NCI-H446 treated with DMSO at 0.1 percent for 48 hours (cell line): ENCODE data around the gene PCBP2.
"Not testable (repeated sequence)": the region's sequence is repeated elsewhere in the genome, so short reads cannot be mapped to it uniquely, and the experiment has no call there.

Experiments used
- DNase-seq: peaks from one replicate; lab custom pipeline; 2025; lab: John Stamatoyannopoulos, UW

PCBP2 gene

GRCh38 chr12:53441040-53441833 lies 10.7 kb upstream of the PCBP2 start, which contains the start of gene PRR13:
PRR13 (plus strand) TSS chr12:53441734; CDS start chr12:53442715, 981 bp downstream.
- peak; percentile 98 for DNase-seq

GRCh38 chr12:53443955-53444354 lies 7.9 kb upstream of the PCBP2 start:
- no peak for DNase-seq

DNA sequence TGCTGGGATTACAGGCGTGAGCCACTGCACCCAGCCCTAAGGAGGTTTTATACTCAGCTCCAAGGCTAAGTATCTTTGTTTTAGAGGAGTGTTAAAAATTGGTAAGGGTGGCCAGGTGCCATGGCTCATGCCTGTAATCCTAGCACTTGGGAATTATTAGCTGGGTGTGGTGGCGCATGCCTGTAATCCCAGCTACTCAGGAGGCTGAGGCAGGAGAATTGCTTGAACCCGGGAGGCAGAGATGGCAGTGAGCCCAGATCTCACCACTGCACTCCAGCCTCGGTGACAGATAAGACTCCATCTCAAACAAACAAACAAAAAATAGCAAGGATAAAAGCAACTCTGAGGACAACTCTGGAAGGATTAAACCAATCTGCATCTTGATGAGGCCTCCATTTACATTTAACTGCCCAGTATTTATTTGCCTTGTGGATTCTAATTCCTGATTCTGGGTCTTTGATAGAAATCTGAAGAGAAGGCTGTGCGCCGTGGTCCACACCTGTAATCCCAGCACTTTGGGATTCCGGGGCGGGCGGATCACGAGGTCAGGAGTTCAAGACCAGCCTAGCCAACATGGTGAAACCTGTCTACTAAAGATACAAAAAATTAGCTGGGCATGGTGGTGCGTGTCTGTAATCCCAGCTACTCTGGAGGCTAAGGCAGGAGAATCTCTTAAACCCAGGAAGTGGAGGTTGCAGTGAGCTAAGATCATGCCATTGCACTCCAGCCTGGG lies 7.1 kb upstream of the PCBP2 start:
- not testable (repeated sequence) for DNase-seq

- no peak for DNase-seq
These were observed 966 bp upstream of the PCBP2 start for GRCh38 chr12:53450936-53451335.

DNA sequence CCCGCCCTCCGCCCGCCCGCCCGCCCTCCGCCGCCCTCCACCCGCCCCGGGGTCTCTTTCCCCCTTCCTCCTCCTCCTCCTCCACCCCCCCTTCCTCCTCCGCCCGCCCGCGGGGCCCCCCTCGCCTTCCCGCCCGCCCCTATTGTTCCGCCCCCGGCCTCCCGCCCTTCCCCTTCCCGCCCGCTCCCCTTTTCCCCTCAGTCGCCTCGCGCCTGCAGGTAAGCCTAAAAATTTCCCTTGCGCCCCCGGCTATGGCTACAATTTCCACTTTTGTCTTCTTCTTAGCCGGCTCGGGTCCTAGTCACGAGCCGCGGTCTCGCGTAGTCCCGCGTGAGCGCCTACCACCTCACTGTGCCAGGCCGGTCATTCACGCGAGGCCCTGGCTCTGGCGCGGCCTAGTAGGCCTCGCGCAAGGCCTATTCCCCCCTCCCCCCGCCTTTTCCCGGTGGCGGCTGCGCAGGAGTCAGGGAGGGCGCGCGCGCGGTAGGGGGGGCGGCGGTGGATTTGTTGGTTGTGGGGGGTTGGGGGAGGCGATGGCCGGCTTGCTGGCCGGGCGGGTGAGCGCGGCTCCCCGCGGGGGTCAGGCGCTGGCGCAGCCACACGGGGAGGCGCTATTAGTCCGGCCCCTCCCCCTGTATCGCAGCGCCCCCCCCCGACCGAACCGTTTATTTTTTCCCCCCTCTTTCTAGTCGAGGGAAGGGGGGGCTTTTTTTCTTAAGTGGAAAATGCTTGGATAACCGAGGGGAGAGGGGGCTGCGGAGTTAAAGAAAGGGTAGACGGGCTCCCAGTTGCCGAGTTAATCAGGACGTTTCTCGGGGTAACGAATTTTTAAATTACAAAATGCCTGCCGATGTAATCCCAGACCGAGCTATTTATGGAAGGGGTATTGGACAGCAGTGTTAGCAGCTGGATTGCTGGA lies 516 bp downstream of the PCBP2 start:
- peak; percentile 30 for DNase-seq

DNA sequence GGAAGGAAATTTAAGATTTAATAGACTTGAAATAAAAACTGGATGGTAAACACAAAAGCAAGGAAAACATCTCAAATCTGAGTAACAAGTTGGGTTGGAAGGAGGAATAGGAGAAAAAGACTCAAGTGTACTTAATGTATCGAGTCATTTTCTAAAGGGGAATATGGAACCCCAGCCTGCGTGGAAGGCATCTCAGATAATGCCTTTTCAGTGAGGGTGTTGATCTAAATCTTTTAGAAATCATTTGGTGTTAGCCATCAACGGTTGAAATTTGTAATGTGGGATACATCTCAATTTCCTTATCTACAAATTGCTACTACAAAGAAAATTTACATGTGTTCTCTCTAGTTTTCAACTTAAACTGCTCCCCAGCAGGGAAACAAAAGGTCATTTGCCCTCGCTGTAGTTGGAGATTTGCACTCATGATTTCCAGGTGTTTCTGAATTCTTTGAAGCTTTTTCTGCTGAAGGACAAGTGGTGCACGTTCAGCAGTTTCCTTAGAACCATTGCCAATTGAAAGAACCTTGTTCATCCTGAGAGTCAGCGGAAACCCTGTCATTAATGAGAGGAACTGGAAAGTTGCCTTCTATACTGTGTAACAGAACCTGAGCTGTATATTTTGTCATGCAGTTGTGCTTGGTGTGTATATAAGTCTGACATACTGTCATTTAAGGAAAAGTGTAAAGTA lies 2.2 kb downstream of the PCBP2 start:
- no peak for DNase-seq

- DNase-seq, result no peak
These were observed 2.8 kb downstream of the PCBP2 start for GRCh38 chr12:53454707-53455106.

DNA sequence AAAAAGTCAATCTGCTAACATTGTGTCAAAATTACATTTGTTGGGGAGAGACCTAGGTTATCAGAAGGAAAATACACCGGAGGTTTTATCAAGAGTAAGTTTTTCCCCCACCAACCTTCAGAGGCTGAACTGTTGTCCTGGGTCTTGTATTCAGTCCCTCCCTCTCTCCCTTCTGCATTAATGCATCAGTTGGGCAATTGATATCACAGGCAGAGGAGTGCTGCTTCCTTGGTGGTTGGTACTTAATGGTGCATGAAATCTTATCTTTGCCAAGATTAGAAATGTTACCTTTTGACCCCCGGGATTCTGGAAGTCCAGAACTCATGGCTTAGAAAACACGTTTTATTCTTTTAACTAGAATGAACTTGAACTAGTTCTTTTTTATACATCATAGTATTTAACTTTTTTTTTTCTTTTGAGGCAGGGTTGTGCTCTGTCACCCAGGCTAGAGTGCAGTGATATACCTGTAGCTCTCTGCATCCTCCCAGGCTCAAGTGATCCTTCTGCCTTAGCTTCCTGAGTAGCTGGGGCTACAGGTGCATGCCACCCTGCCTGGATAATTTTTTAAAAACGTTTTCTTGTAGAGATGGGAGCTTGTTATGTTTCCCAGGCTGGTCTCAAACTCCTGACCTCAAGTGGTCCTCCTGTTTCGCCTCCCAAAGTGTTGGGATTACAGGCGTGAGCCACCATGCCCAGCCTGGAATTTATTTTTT lies 4.9 kb downstream of the PCBP2 start:
- DNase-seq, result no peak

GRCh38 chr12:53459097-53459496 lies 7.2 kb downstream of the PCBP2 start:
- no peak for DNase-seq

DNA sequence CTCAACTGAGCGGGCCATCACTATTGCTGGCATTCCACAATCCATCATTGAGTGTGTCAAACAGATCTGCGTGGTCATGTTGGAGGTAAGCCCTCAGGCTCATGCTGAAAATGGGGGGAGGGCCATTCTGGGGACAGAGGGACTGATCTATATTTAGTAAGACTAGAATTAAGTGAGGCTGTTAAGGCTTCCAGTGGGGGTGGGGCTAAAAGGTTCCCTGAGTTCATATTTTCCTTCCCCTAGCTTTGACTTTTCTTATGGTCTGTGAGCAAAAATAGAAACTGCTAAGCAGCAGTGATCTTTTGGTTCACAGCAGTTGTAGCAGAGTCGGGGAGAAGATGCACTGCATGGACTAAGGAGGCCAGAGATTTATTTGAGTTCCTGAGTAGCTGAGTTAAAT lies 9.2 kb downstream of the PCBP2 start:
- DNase-seq, result no peak

DNA sequence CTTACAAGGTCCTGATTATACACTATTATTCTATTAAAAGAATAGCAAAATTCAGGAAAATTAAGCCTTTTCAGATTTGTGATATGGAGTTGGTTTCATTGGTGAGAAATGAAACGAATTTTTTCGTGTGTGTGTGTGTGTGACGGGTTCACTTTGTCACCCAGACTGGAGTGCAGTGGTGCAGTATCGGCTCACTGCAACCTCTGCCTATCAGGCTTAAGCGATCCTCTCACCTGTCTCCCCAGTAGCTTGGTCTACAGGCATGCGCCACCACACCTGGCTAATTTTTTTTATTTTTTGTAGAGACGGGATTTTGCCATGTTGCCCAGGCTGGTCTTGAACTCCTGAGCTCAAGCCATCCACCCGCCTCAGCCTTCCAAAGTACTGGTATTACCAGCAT lies 9.7 kb downstream of the PCBP2 start:
- DNase-seq, result no peak

DNA sequence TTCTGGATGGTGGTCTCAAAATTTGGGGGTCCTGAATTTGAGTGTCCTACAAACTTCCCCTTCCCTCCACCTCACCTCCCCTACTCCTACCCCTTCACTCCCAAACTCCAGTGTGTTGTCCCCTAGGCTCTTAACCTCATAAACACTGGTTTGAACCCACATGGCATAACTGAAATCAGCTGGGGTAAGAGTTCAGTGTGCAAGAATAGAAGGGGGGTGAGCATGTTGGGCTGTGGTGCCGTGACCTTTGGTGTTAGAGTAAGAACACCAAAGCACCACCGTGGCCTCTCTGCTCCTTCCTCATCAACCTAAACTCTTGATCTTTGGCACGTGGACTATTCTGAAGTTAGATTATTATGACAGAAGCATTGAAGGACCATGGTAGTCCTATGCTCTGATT lies 11.0 kb downstream of the PCBP2 start:
- no peak for DNase-seq

DNA sequence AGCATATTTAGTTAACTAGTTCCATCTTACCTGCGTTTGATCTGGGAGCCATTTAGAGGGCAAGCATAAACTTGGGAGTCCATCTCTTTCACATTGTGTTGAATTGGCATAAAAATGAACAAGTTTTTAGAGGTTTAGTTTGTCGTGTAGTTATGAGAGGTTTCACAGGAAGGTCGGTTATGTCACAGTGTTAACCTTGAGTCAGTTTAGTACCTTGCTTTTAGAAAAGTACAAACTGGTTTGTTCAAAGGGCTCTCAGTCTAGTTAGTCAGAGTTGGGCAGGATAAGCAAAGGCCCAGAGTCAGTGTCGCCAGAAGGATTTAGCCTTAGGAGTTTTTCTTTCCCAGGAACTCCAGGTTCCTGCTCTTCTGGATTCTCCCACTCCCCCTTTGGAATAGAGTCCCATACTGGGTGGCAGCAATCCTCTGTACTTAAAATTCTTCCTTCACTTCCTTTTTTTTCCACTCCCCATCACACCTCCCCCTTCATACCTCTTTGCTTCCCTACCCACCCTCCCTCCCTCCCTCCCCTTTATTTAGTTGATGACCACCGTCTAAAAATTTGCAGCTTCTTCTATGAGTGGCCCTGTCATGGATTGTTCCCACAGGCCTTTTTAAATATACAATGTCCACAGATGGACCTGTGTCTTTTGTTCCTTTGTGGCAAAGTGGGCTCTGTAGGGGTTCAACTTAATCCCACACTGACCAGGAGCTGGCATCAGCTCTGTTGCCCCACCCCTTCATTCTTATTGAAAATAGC lies 12.1 kb downstream of the PCBP2 start:
- no peak for DNase-seq

GRCh38 chr12:53464685-53465418 lies 12.9 kb downstream of the PCBP2 start:
- DNase-seq, result no peak

DNA sequence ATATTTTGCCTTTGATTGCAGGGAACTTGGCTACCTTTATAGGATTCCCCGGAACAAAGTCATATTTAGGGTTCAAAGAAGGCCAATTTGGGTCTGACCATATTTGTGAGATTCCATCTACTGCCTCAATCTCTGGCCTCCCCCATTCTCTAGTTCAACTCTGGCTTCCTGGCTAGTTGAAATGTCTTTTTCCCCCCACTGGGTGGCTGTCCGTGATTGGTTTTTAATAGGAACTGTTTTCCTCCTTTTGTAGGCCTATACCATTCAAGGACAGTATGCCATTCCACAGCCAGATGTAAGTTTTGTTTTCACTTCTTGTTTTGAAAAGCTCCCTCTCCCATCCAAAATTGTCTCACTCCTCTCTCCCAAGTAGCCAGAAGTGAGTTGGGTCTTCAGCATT lies 13.8 kb downstream of the PCBP2 start:
- DNase-seq, result no peak

DNA sequence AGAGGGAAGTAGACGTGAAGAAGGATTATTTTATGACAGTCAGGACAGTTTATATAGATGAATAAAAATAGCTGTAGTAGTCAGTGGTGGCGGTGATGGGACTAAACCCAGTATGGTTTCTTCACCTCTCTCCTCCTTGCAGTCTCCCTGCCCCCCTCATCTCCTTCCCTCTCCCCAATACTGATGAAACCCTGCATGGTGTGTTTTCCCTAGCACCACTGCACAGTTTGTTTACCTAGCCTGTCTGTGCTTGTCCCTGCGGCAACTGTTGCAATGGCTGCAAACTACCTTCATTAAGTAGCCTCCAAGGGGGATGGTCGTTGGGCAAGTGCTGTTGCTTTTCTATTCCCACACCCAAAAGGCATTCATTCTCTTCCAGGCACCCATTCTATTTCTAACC lies 14.7 kb downstream of the PCBP2 start:
- no peak for DNase-seq

GRCh38 chr12:53467082-53467481 lies 15.2 kb downstream of the PCBP2 start:
- DNase-seq, result no peak

DNA sequence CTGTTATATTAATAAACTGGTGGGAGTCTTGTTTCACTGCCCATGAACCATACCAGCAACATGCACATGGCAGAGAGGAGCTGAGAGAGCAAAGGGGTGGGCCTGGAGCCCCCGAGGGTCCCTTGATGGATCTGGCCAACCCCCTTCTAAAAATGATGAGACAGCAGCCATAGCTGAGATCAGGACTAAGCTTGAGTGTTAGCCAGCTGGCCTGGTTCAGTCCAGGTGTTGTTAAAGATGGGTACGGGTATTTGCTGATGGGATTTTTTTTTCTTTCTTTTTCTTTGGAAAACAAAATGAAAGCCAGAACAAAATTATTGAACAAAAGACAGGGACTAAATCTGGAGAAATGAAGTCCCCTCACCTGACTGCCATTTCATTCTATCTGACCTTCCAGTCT lies 16.0 kb downstream of the PCBP2 start:
- no peak for DNase-seq

DNA sequence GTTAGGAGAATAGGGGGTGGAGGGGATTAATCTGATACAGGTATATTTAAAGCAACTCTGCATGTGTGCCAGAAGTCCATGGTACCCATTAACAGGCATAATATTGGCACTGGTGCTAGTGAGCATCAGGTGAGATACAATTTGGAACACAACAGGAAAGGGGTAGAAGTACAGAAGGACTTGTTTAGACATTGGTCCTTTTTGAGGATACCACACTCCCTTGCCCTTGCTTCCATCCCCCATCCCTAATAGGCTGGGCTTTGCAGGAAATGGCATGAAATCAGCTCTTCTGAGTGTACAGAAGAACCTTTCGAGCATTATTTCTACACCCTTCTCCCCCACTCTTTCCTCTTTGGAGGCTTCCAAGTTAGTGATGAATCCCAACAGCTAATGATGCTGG lies 16.4 kb downstream of the PCBP2 start:
- no peak for DNase-seq
